K562 (cell line): ENCODE results near the gene PRPF8. TPM values are rescaled to one million over a fixed set of nuclear protein-coding genes. Genes with fewer than 3 reads are reported as not detected.

Experiments
- ATF7 ChIP-seq: fragments of 450-650 bp; IDR thresholded peaks from 2 replicates; pipeline ENCODE4 v1.7.1; 2014; ENCODE audit warnings: mild to moderate bottlenecking, moderate library complexity
- CREB1 ChIP-seq, 2 experiments: sonication (generic) in 1 of 2; formaldehyde crosslinking in 1 of 2; IDR thresholded peaks; 2 replicates each; pipeline versions ENCODE4 v1.6.1 to v1.8.0; 2012 to 2022; ENCODE audit warnings: inconsistent platforms in 1 of 2, mild to moderate bottlenecking in 1 of 2, missing genetic modification reagents in 1 of 2, moderate library complexity in 1 of 2
- CREBBP ChIP-seq: IDR thresholded peaks from one replicate; pipeline ENCODE4 v1.6.1; 2012; ENCODE audit warnings: low read depth, mild to moderate bottlenecking, control low read depth, inconsistent platforms, low read length
- HLTF ChIP-seq: fragments of 450-650 bp; IDR thresholded peaks from 2 replicates; pipeline ENCODE4 v1.6.1; 2016
- MAX ChIP-seq: sonication (generic); formaldehyde crosslinking; IDR thresholded peaks from 2 replicates; pipeline ENCODE4 v1.9.0; 2022; ENCODE audit warnings: mild to moderate bottlenecking, missing genetic modification reagents
- MCM3 ChIP-seq: fragments of 450-650 bp; IDR thresholded peaks from 2 replicates; pipeline ENCODE4 v1.6.1; 2016
- MITF ChIP-seq: IDR thresholded peaks from 2 replicates; pipeline ENCODE4 v1.6.1; 2014; ENCODE audit warnings: antibody characterized with exemption
- MLX ChIP-seq, 2 experiments: fragments of 450-650 bp in 1 of 2; sonication (generic) in 1 of 2; formaldehyde crosslinking; conservative IDR thresholded peaks; 2 replicates each; pipeline versions ENCODE4 v1.4.0 to v1.8.1; 2020 to 2022; ENCODE audit warnings: mild to moderate bottlenecking in 1 of 2, missing genetic modification reagents in 1 of 2
- MNT ChIP-seq, 2 experiments: fragments of 450-650 bp; conservative IDR thresholded peaks; 2 replicates each; pipeline ENCODE4 v1.6.1; 2017; ENCODE audit warnings: mild to moderate bottlenecking in 2 of 2, moderate library complexity in 2 of 2
- NCOA2 ChIP-seq, 2 experiments: fragments of 450-650 bp; IDR thresholded peaks; 2 replicates each; pipeline ENCODE4 v1.6.1; 2018; ENCODE audit warnings: mild to moderate bottlenecking in 2 of 2, moderate library complexity in 1 of 2; ENCODE audit not compliant: partially characterized antibody in 2 of 2
- NR0B1 ChIP-seq: fragments of 450-650 bp; IDR thresholded peaks from one replicate; pipeline ENCODE4 v1.6.1; 2018; ENCODE audit warnings: mild to moderate bottlenecking, moderate library complexity; ENCODE audit not compliant: partially characterized antibody
- PTTG1 ChIP-seq: fragments of 450-650 bp; IDR thresholded peaks from 2 replicates; pipeline ENCODE4 v1.6.1; 2016; ENCODE audit warnings: low read depth, mild to moderate bottlenecking, missing genetic modification characterization, missing compliant biosample characterization
- SMARCA5 ChIP-seq: fragments of 450-650 bp; IDR thresholded peaks from 2 replicates; pipeline ENCODE4 v1.6.1; 2016
- TRIM24 ChIP-seq, 2 experiments: fragments of 450-650 bp; IDR thresholded peaks; 2 replicates each; pipeline ENCODE4 v1.6.1; 2016
- USF1 ChIP-seq: sonication (generic); formaldehyde crosslinking; IDR thresholded peaks from 2 replicates; pipeline ENCODE4 v1.9.0; 2022; ENCODE audit warnings: mild to moderate bottlenecking, missing genetic modification reagents
- USF2 ChIP-seq: sonication (generic); formaldehyde crosslinking; IDR thresholded peaks from 2 replicates; pipeline ENCODE4 v1.5.0; 2020; ENCODE audit warnings: missing genetic modification reagents
- ZNF140 ChIP-seq: fragments of 250-450 bp; sonication (Bioruptor Pico); IDR thresholded peaks from 2 replicates; pipeline ENCODE4 v1.8.0; 2021; ENCODE audit warnings: moderate library complexity, mild to moderate bottlenecking, inconsistent platforms
- ZNF224 ChIP-seq: sonication (generic); formaldehyde crosslinking; IDR thresholded peaks from 2 replicates; pipeline ENCODE4 v1.8.0; 2022; ENCODE audit warnings: mild to moderate bottlenecking, missing genetic modification reagents
- ZNF3 ChIP-seq: fragments of 250-450 bp; sonication (Bioruptor Pico); IDR thresholded peaks from 2 replicates; pipeline ENCODE4 v1.5.0; 2021; ENCODE audit warnings: mild to moderate bottlenecking, moderate library complexity
- ZNF384 ChIP-seq: IDR thresholded peaks from 2 replicates; pipeline ENCODE4 v1.6.1; 2012; ENCODE audit warnings: low read depth, low read length, improper control_type of control experiment
- ZNF778 ChIP-seq: fragments of 450-650 bp; formaldehyde crosslinking; IDR thresholded peaks from 2 replicates; pipeline ENCODE4 v1.4.0; 2020; ENCODE audit warnings: mild to moderate bottlenecking, moderate library complexity
- polyA plus RNA-seq, 8 experiments: library from polyadenylated mRNA; depleted of rRNA in 4 of 8; stranded (reverse) in 5 of 8; unstranded in 3 of 8; fragments of >200 nt; fragmentation: Nextera tagmentation in 2 of 8; fragmentation: Illumina TruSeq in 1 of 8; extraction: Ambion mirVana in 2 of 8; extraction: Trizol in 1 of 8; gene quantifications; 2 replicates each; pipeline versions ENCODE4 v1.2.1 to v1.2.3, GENCODE V29; 2011 to 2014; ENCODE audit warnings: inconsistent platforms in 1 of 8, missing spikeins in 1 of 8
- total RNA-seq, 7 experiments: library from RNA; depleted of rRNA in 6 of 7; stranded (reverse); fragments of >200 nt in 6 of 7; fragmentation: Illumina TruSeq in 2 of 7; extraction: Trizol in 2 of 7; gene quantifications; 2 replicates each; pipeline versions ENCODE4 v1.2.1 to v1.2.3, GENCODE V29; 2011 to 2021; ENCODE audit warnings: low replicate concordance in 1 of 7

The PRPF8 gene
- total and polyA plus RNA-seq, 9 of the 15 experiments (the other 6 are each of a cell fraction or from before 2014, with no cell fraction given), result 64.3 to 294 (median 85.9) TPM

GRCh38 chr17:1716076-1716911 lies 31.6 kb upstream of the PRPF8 start (continued):
- TF ChIP-seq MLX (CRISPR knock-in tag; conservative IDR thresholded peaks at IDR 0.05), result no peak
- no peak for TF ChIP-seq NCOA2 (IDR thresholded peaks at IDR 0.05; ENCODE audit: partially characterized antibody in 2 of 2)
- peak; percentile 70 for TF ChIP-seq USF2 (CRISPR knock-in tag)
- no peak for TF ChIP-seq MITF
- TF ChIP-seq ZNF778 (CRISPR knock-in tag), result no peak
- TF ChIP-seq CREB1 (IDR thresholded peaks at IDR 0.05), result peak; percentile 95
- TF ChIP-seq CREB1 (CRISPR knock-in tag; IDR thresholded peaks at IDR 0.05), result peak; percentile 93
- TF ChIP-seq ATF7, result peak; percentile 89
- TF ChIP-seq ZNF140 (CRISPR knock-in tag), result no peak
- no peak for TF ChIP-seq MCM3
- TF ChIP-seq SMARCA5, result 0 out of 2 replicates have a peak, but pooled peaks have one; percentile 17
- TF ChIP-seq TRIM24 (IDR thresholded peaks at IDR 0.05), result no peak
- TF ChIP-seq ZNF384, result no peak
- TF ChIP-seq MAX (CRISPR knock-in tag), result peak; percentile 68
- TF ChIP-seq USF1 (CRISPR knock-in tag), result peak; percentile 84
- no peak for TF ChIP-seq NR0B1
- TF ChIP-seq ZNF3 (CRISPR knock-in tag), result no peak
- no peak for TF ChIP-seq PTTG1 (tag)
- no peak for TF ChIP-seq HLTF
- TF ChIP-seq ZNF224 (CRISPR knock-in tag), result no peak
- TF ChIP-seq CREBBP, result no peak
- peak; percentile 87 to 95 for TF ChIP-seq MNT (conservative IDR thresholded peaks at IDR 0.05)
